Astrocyte (in vitro differentiated cells and primary cell): ENCODE measurements around the gene PFDN6.

Experiments used
- EZH2 ChIP-seq: IDR thresholded peaks from 2 replicates; pipeline ENCODE4 v1.6.1; 2012; ENCODE audit warnings: mild to moderate bottlenecking, low read length, inconsistent platforms; ENCODE audit not compliant: insufficient read depth
- TF ChIP-seq, protein P1 (sequence below): IDR thresholded peaks from 2 replicates; pipeline ENCODE4 v1.5.1; 2011; ENCODE audit warnings: low read depth, mild to moderate bottlenecking, inconsistent platforms, low read length, moderate library complexity; ENCODE audit not compliant: insufficient read depth

GRCh38 chr6:33278810-33279209 is 10.6 kb upstream of the PFDN6 start:
- TF ChIP-seq, protein P1, sequence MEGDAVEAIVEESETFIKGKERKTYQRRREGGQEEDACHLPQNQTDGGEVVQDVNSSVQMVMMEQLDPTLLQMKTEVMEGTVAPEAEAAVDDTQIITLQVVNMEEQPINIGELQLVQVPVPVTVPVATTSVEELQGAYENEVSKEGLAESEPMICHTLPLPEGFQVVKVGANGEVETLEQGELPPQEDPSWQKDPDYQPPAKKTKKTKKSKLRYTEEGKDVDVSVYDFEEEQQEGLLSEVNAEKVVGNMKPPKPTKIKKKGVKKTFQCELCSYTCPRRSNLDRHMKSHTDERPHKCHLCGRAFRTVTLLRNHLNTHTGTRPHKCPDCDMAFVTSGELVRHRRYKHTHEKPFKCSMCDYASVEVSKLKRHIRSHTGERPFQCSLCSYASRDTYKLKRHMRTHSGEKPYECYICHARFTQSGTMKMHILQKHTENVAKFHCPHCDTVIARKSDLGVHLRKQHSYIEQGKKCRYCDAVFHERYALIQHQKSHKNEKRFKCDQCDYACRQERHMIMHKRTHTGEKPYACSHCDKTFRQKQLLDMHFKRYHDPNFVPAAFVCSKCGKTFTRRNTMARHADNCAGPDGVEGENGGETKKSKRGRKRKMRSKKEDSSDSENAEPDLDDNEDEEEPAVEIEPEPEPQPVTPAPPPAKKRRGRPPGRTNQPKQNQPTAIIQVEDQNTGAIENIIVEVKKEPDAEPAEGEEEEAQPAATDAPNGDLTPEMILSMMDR = no peak
- TF ChIP-seq EZH2 = no peak
